Type B pancreatic cell (in vitro differentiated cells): ENCODE measurements around the gene MYO18A. TPM values are rescaled to one million over a fixed set of nuclear protein-coding genes. Genes with fewer than 3 reads are reported as not detected.

Experiments
- DNase-seq: peaks from one replicate; pipeline ENCODE4 v3.0.0; 2021; ENCODE audit warnings: mixed read lengths; ENCODE audit not compliant: unreplicated experiment; ENCODE audit errors: extremely low spot score
- H3K27ac Mint-ChIP-seq: 2 replicates; pipeline ENCODE4 v1.8.0; 2021; ENCODE audit warnings: mild to moderate bottlenecking, mixed read lengths
- H3K27me3 Mint-ChIP-seq: 2 replicates; pipeline ENCODE4 v1.8.0; 2021; ENCODE audit warnings: mixed read lengths
- H3K36me3 Mint-ChIP-seq: 2 replicates; pipeline ENCODE4 v1.8.0; 2021; ENCODE audit warnings: mixed read lengths
- H3K4me1 Mint-ChIP-seq: one replicate; pipeline ENCODE4 v1.8.0; 2021; ENCODE audit warnings: mixed read lengths; ENCODE audit not compliant: unreplicated experiment
- H3K4me3 Mint-ChIP-seq: 2 replicates; pipeline ENCODE4 v1.8.0; 2021; ENCODE audit warnings: mild to moderate bottlenecking, mixed read lengths
- H3K9me3 Mint-ChIP-seq: 2 replicates; pipeline ENCODE4 v1.8.0; 2021; ENCODE audit warnings: mixed read lengths
- CTCF ChIP-seq: fragments of 200-600 bp; sonication (generic); conservative IDR thresholded peaks from 2 replicates; pipeline ENCODE4 v1.5.0; 2021; ENCODE audit warnings: antibody characterized with exemption, mild to moderate bottlenecking
- total RNA-seq: library from RNA; stranded (reverse); gene quantifications from 2 replicates; pipeline ENCODE4 v1.2.1, GENCODE V29; 2021; ENCODE audit warnings: low replicate concordance

MYO18A gene
- total RNA-seq, 1 donor from 2014 or later = 46.6 TPM

- DNase-seq = no peak
- Mint-ChIP-seq H3K4me3 (no peak overlapping the region), H3K27ac (no peak overlapping the region), H3K4me1 (peaks cover 21% of the 10 kb centered on the region), H3K36me3 (no peaks in the 10 kb centered on the region), H3K27me3 (peaks cover 79% of the 10 kb centered on the region), H3K9me3 (peaks cover 11% of the 10 kb centered on the region)
- TF ChIP-seq CTCF = no peak
These were observed 148.7 kb downstream of the MYO18A start for GRCh38 chr17:29031488-29031887.

- Mint-ChIP-seq H3K27me3 (peaks cover 86% of the 10 kb centered on the region), H3K4me1 (peaks cover 16% of the 10 kb centered on the region), H3K9me3 (no peaks in the 10 kb centered on the region), H3K36me3 (no peaks in the 10 kb centered on the region), H3K27ac (no peak overlapping the region), H3K4me3 (no peak overlapping the region)
- no peak for DNase-seq
- TF ChIP-seq CTCF = no peak
These were observed 155.8 kb downstream of the MYO18A start for GRCh38 chr17:29024316-29024952.

GRCh38 chr17:29022074-29022473 lies 158.1 kb downstream of the MYO18A start:
- peaks cover 90% of the 10 kb centered on the region for H3K27me3 Mint-ChIP-seq
- no peak for TF ChIP-seq CTCF
- no peak overlapping the region for H3K4me3 Mint-ChIP-seq
- no peaks in the 10 kb centered on the region for H3K36me3 Mint-ChIP-seq
- DNase-seq = no peak
- peaks cover 16% of the 10 kb centered on the region for H3K4me1 Mint-ChIP-seq
- H3K27ac Mint-ChIP-seq = no peak overlapping the region
- no peaks in the 10 kb centered on the region for H3K9me3 Mint-ChIP-seq

- H3K9me3 Mint-ChIP-seq = no peaks in the 10 kb centered on the region
- TF ChIP-seq CTCF = no peak
- H3K36me3 Mint-ChIP-seq = no peaks in the 10 kb centered on the region
- H3K4me3 Mint-ChIP-seq = no peak overlapping the region
- peaks cover 16% of the 10 kb centered on the region for H3K4me1 Mint-ChIP-seq
- no peak overlapping the region for H3K27ac Mint-ChIP-seq
- DNase-seq = no peak
- peaks cover 90% of the 10 kb centered on the region for H3K27me3 Mint-ChIP-seq
These were observed 159.0 kb downstream of the MYO18A start for GRCh38 chr17:29021226-29021625.

Other genes starting within 250 kb of the MYO18A start
- gene PHF12, start 228.9 kb downstream of the MYO18A start, total RNA-seq = 47.8 and 58.0 TPM in 2 replicates
- 6.9 and 11.5 TPM in 2 replicates for gene SEZ6, start 174.4 kb downstream of the MYO18A start, total RNA-seq
- gene PIPOX, start 137.3 kb downstream of the MYO18A start, total RNA-seq = 3.1 and 3.8 TPM in 2 replicates
- 1.4 TPM in 1 of 2 replicates, not detected in the other for gene CRYBA1, start 66.5 kb upstream of the MYO18A start, total RNA-seq
- gene NUFIP2, start 113.8 kb upstream of the MYO18A start, total RNA-seq = 56.0 and 63.6 TPM in 2 replicates
- 55.3 and 63.5 TPM in 2 replicates for gene TAOK1, start 210.0 kb upstream of the MYO18A start, total RNA-seq